Measurements from ENCODE around the gene ZEB1. TPM values are rescaled to one million over a fixed set of nuclear protein-coding genes. Genes with fewer than 3 reads are reported as not detected.

Gene ZEB1
- total and polyA plus RNA-seq, 9 of the 15 experiments (the other 6 are each of a cell fraction or from before 2014, with no cell fraction given), result 2.1 to 8.4 (median 4.9) TPM

DNA sequence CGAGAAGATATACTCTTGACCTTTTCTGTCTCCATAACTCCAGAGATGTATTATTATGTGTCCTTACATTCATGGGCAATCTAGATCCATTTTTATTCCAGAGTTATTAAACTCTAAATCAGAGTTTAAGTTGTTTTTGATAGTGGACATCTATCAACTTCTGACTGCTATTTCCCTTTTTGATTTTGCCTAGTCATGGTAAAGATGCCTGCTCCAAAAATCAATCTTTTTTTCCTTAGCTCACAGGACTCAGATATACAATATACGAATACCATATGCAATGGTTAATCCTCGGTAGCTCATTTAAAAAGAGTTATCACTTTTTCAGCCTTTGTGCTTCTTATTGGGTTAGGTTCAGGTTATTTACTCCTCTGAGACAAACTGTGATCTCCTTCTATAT is 15.8 kb upstream of the ZEB1 start:
- Histone ChIP-seq H3K9ac (ENCODE audit: insufficient read depth in 1 of 2, low read depth in 2 of 2, low read length in 2 of 2) (no peak overlapping the region), H3K4me2 (ENCODE audit: insufficient read depth, low read length) (no peak overlapping the region), H3K4me1 (replicated peaks in 1 of 2; ENCODE audit: control insufficient read depth in 2 of 2, insufficient read depth in 2 of 2, low read length in 2 of 2) (no peaks in the 10 kb centered on the region), H2AFZ (ENCODE audit: low read depth, low read length) (no peak overlapping the region), H3K27ac (ENCODE audit: extremely low read depth, low read depth, low read length) (no peak overlapping the region), H3K4me3 (no peak overlapping the region), H3K9me1 (ENCODE audit: control insufficient read depth, insufficient read depth, low read length) (no peaks in the 10 kb centered on the region), H3K79me2 (ENCODE audit: control insufficient read depth, insufficient read depth, low read length) (no peaks in the 10 kb centered on the region), H3K36me3 (ENCODE audit: control insufficient read depth, insufficient read depth, low read length) (no peaks in the 10 kb centered on the region), H3K27me3 (ENCODE audit: control insufficient read depth in 2 of 2, insufficient read depth in 2 of 2, low read length in 2 of 2) (no peaks in the 10 kb centered on the region), H3K9me3 (replicated peaks; ENCODE audit: control insufficient read depth, insufficient read depth, low read depth, low read length) (no peaks in the 10 kb centered on the region), H4K20me1 (replicated peaks; ENCODE audit: control insufficient read depth, insufficient read depth, low read length) (no peaks in the 10 kb centered on the region)
- WGBS (ENCODE audit: insufficient coverage, low coverage, missing lambda C conversion rate), result 0% methylated on average over 3 of the region's 3 CpGs
- POLR2A ChIA-PET, result interaction anchor here (0.8 kb wide), 1 partner anchor 30 kb away, joined by 3 read pairs; no protein-coding TSS in a partner anchor
- intact Hi-C loops (cut with micrococcal nuclease) (no loop called here), in situ Hi-C loops (cut with MboI) (no loop called here)
- TF ChIP-seq TCF15 (CRISPR knock-in tag; IDR thresholded peaks at IDR 0.05) (no peak), MAFG (tag; conservative IDR thresholded peaks at IDR 0.05) (peak; percentile 39; the same call in 1 of the 2 replicates), CBFA2T3 (IDR thresholded peaks at IDR 0.05) (no peak), NFE2 (IDR thresholded peaks at IDR 0.05; ENCODE audit: low read depth) (peak; percentile 41; the same call in 1 of the 2 replicates)
- no TSS peak for BruUV-seq (replicated peaks)
- no peak for FAIRE-seq
- CTCF ChIA-PET (ENCODE audit: low intra/inter-chr PET ratio), result no interaction called here
- no peak for ATAC-seq
- no peak for DNase-seq (ENCODE audit: extremely low read depth in 1 of 4, low spot score in 3 of 4)

DNA sequence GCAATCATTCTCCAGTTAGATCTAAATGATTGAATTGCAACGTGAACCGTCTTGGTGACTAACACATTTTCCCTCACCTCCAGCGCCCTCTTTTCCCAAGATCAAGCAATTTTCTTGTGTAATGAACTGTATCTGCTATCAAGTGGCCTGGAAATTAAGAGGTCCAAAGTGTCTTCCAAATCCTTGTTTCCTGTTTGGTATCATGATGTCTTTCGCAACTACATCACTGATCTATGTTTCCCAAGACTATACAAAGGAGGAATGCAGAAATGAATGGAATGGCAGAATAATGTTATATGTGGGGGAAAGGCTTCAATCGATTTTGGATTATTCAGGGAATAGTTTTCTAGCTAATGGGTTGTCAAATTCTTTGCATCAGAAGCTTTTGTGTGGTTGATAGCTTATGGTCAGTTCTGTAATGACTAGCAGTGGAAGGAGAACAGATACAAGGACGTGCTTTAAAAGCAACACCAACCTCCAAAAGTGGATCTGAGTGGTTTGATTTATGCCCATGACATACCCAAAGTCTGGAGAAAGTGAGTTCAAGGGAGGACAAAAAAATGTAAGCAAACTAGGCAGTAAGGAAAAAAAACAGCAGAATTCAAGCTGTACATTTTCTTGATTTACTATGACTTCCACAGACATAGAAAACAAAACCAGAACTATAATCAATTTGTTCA is 14.6 kb upstream of the ZEB1 start:
- no peak overlapping the region for H3K4me2 ChIP-seq (ENCODE audit: insufficient read depth, low read length)
- ChIA-PET CTCF (ENCODE audit: low intra/inter-chr PET ratio) (no interaction called here), POLR2A (no interaction called here)
- WGBS (ENCODE audit: insufficient coverage, low coverage, missing lambda C conversion rate), result 0% methylated on average over 6 of the region's 6 CpGs
- in situ Hi-C loops (cut with MboI), result no loop called here
- no peak overlapping the region for H3K9ac ChIP-seq (ENCODE audit: insufficient read depth in 1 of 2, low read depth in 2 of 2, low read length in 2 of 2)
- DNase-seq (ENCODE audit: extremely low read depth in 1 of 4, low spot score in 3 of 4) (no peak), ATAC-seq (no peak), FAIRE-seq (no peak)
- no peak overlapping the region for H3K4me3 ChIP-seq
- no peaks in the 10 kb centered on the region for H3K79me2 ChIP-seq (ENCODE audit: control insufficient read depth, insufficient read depth, low read length)
- no peaks in the 10 kb centered on the region for H3K4me1 ChIP-seq (replicated peaks in 1 of 2; ENCODE audit: control insufficient read depth in 2 of 2, insufficient read depth in 2 of 2, low read length in 2 of 2)
- TF ChIP-seq PBX2 (CRISPR knock-in tag; IDR thresholded peaks at IDR 0.05; ENCODE audit: low read depth), result no peak
- peak; percentile 51; the same call in 1 of the 2 replicates for TF ChIP-seq PBX2 (tag; conservative IDR thresholded peaks at IDR 0.05; ENCODE audit: low read depth)
- no peak for TF ChIP-seq MYC (IDR thresholded peaks at IDR 0.05; ENCODE audit: low read depth, low read length)
- no peak for TF ChIP-seq MYC (CRISPR knock-in tag; IDR thresholded peaks at IDR 0.05; ENCODE audit: borderline replicate concordance, low read depth)
- no peak for TF ChIP-seq KLF1 (tag; IDR thresholded peaks at IDR 0.05)
- no peak for TF ChIP-seq PTBP1 (IDR thresholded peaks at IDR 0.05; ENCODE audit: low read depth, low read length)
- TF ChIP-seq CEBPB (tag; IDR thresholded peaks at IDR 0.05), result peak; percentile 30; the same call in 1 of the 2 replicates
- no peak overlapping the region for H2AFZ ChIP-seq (ENCODE audit: low read depth, low read length)
- H3K27ac ChIP-seq (ENCODE audit: extremely low read depth, low read depth, low read length), result no peak overlapping the region
- H3K36me3 ChIP-seq (ENCODE audit: control insufficient read depth, insufficient read depth, low read length), result no peaks in the 10 kb centered on the region
- no peaks in the 10 kb centered on the region for H3K9me1 ChIP-seq (ENCODE audit: control insufficient read depth, insufficient read depth, low read length)
- H3K9me3 ChIP-seq (replicated peaks; ENCODE audit: control insufficient read depth, insufficient read depth, low read depth, low read length), result no peaks in the 10 kb centered on the region
- no peaks in the 10 kb centered on the region for H4K20me1 ChIP-seq (replicated peaks; ENCODE audit: control insufficient read depth, insufficient read depth, low read length)
- H3K27me3 ChIP-seq (ENCODE audit: control insufficient read depth in 2 of 2, insufficient read depth in 2 of 2, low read length in 2 of 2), result no peaks in the 10 kb centered on the region
- intact Hi-C loops (cut with micrococcal nuclease), result no loop called here
- no TSS peak for BruUV-seq (replicated peaks)
